Left kidney (tissue), 8 donors: ENCODE data around the gene PLXDC1. TPM values are rescaled to one million over a fixed set of nuclear protein-coding genes. Genes with fewer than 3 reads are reported as not detected.

Experiments
- DNase-seq: peaks from one replicate; pipeline ENCODE4 v3.0.0-alpha.2; 2013
- long read RNA-seq, 8 donors: transcript quantifications; one replicate each; lab custom pipeline, GENCODE V29; 2026
- polyA plus RNA-seq: library from polyadenylated mRNA; unstranded; fragments of 120-200 nt; gene quantifications from one replicate; pipeline ENCODE4 v1.2.1, GENCODE V29; 2013; ENCODE audit not compliant: insufficient read length

The PLXDC1 gene
- polyA plus RNA-seq: 5.9 TPM
- long read RNA-seq, donor 1: 0 reads
- long read RNA-seq, donor 2: 0 reads
- long read RNA-seq, donor 3: 0 reads
- long read RNA-seq, donor 4, partial matches to known transcripts: 1,433 of 1,674 reads
- long read RNA-seq, donor 4, other reads (novel, unspliced or antisense): 241 of 1,674 reads
- long read RNA-seq, donor 5: 0 reads
- long read RNA-seq, donor 6, full-length matches to known transcripts: 1 of 1 reads
- long read RNA-seq, donor 6, partial matches to known transcripts: 0 of 1 reads
- long read RNA-seq, donor 6, other reads (novel, unspliced or antisense): 0 of 1 reads
- long read RNA-seq, donor 7, partial matches to known transcripts: 6,999 of 7,136 reads
- long read RNA-seq, donor 7, other reads (novel, unspliced or antisense): 137 of 7,136 reads
- long read RNA-seq, donor 8: 0 reads

DNA sequence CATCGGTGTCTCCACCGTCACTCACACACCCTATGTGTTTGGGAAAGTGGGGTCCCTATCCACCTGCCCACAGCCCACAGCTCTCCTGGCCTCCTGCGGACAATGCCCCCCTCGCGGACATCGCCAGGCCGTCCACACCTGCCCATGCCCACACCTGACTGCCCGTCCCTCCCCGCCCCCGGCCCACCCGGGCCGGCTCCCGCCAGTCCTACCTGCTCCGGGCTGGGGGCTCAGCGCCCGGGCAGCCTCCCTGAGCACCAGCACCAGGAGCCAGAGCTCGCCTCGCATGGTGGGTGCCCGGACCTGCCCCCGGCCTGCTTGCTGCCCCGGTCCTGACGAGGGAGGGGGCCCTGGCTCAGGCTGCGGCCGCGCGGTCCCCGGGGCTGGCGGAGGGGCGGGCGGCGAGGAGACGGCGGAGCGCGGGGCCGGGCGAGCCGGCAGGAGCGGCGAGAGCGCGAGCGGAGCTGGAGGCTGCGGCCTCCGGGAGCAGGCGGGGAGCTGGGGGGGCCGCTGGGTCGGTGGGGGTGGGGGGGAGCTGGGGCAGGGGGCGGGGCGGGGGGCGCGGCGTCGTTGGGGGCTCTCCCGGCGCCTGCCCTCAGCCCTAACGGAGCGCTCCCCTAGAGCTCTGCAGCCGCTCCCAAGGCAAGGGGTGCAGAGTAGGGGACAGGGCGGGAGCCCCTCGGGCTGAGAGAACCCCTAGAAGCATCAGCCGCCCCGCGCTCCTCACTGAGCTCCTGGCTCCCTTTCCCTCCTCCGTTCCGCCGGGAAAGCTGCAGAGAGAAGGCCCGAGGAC is at the start of gene PLXDC1:
Gene PLXDC1, minus strand, starts transcription at position 488 of the 793 bp plus-strand sequence. Its CDS starts 200 bp downstream, at position 288.
- no peak for DNase-seq

DNA sequence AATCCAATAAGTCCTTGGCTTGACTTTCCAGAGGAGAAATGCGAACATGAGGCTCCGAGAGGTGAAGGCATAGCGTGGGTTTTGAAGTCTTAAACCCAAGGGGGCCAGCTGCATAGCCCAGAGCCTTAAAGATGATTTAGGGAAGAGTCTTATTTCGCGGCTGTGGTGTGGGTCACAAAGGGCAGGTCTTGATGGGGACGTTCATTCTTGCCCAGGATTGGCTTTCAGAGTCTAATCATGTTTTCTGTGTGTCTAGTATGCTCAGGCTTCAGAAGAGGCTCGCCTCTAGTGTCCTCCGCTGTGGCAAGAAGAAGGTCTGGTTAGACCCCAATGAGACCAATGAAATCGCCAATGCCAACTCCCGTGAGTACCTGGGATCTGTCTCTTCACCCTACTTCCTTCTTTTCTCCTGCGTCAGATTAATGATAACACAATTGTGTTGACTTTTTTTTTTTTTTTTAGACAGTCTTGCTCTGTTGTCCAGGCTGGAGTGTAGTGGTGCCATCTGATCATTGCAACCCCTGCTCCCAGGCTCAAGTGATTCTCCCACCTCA is 49.6 kb upstream of the PLXDC1 start:
- no peak for DNase-seq

DNA sequence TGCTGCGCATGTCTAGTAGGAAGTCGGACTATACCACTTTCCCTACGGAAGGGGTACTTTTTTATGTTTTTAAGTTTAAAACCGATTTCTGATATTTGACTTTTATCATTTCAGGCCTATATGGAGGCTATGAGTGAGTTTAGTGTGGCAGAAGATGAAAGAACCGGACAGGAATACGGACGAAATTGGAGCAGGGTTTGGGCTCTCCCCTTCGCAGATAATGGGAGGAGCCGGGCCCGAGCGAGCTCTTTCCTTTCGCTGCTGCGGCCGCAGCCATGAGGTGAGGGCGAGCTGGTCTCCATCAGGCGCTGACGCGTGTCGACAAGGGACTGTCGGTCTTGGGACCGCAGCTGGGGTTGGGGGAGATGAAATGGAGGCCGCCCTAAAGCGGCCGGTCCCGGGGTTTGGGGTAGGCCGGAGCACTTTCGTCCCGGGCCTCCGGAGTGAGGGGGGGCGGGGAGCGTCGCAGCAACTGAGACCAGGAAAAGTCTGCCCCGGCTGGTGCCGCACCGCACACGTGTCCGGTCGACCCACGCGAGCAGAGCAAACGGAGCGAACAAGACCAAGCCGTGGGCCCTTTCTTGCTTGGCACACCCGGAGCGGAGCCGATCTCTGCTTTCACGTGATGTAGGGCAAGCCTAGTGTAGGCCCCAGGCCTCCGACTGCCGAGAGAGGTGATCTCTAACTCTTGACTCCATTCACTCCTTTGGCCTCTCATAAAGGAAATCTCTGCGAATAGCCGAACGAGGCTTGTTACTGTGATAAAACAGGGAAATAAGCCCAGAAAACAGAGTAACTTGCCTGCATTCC is 48.8 kb upstream of the PLXDC1 start, which contains the start of gene RPL19:
Gene RPL19, plus strand, starts transcription at position 214 of the 810 bp plus-strand sequence. Its CDS starts 62 bp downstream, at position 276.
- DNase-seq: no peak

DNA sequence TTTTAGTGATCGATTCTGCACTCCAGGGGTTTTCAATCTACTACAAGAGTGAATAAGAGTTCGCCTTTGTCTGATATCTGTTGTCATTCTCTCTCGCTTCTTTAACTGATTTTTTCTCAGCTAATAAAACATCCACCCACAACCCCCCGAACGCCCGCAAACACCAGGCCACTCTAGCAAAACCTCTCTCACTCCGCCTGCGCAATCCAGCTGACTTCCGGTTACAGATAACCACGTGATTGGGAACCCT is 48.3 kb upstream of the PLXDC1 start:
- peak; percentile 93 for DNase-seq

DNA sequence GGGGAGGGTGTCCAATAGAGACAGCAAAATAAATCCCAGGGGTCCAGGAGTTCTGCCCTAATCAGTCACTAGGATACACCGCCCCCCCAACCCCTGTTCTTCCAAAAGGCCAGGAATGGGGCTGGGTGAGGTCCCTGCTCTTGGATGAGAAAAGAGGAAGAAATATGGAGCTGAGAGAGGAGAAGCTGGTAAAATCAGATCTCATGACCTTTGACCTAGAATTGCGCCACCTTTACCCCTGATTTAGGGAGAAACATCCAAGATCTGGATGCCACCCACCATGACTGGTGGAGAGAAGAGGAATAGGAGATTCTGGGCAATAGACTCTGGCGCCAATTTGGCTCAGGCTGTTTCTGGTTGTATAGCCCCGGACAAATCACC is 46.7 kb upstream of the PLXDC1 start:
- no peak for DNase-seq

DNA sequence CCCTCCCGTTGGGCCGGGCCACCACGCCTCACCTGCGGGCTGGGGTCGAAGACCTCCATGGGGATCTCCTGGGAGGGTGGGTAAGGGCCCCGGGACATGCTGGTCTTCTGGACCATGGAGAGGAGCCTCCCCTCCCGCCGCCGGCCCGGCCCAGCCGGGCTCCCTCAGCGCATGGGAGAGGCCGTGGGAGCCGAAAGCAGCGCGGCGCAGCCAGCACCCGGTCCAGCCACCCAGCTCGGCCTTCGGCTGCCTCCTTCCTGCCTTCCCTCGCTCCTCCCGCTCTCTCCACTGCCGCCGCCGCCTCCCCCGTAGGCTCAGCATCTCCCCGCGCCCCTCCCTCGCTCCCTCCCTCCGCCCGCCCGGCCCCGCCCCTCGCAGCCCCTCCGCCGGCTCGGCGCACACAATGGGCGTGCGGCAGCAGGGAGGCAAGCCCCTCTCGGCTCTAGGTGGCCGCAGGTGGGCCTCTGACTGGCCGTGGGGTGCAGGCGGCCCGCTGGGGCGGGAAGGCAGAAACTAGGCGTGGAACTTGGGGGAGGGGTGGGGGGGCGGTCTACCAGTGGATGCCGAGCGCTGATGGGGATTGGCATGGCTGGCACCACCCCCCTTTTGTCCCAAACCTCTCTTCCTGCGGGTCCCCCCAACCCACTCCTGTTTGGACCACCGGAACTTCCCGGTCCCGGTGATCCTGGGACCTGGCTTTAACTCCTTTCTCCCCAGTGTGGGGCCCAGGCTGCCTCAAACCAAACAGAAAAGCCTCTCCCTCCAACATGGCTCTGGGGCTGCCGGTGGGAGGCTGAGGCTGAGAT is 46.1 kb upstream of the PLXDC1 start, which contains the start of gene CACNB1:
Gene CACNB1, minus strand, starts transcription at position 290 of the 806 bp plus-strand sequence. Its CDS starts 174 bp downstream, at position 116.
- peak; percentile 84 for DNase-seq

DNA sequence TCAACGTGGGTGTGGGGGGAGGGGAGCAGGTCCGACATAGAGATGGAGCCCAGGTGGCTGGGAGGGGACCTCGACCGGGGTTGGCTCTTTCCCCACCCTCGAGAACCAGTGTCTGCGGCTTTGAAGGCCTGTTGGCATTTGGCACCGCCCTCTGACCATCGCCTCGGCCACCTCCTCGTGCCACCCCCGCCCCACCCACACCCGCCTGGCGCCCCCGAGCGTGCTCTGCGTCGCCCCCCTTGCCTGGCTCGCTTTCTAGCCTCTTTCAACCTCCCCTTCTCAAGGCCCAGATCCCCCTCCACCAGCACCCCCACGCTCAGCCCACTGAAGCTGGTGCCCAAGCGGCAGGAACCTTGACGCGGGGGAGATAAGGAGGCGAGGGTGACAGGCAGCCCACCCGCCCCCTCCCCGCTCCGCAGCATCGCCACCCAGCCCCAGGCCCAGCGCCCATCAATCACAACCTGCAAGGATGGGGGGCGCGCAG is 45.4 kb upstream of the PLXDC1 start:
- no peak for DNase-seq

DNA sequence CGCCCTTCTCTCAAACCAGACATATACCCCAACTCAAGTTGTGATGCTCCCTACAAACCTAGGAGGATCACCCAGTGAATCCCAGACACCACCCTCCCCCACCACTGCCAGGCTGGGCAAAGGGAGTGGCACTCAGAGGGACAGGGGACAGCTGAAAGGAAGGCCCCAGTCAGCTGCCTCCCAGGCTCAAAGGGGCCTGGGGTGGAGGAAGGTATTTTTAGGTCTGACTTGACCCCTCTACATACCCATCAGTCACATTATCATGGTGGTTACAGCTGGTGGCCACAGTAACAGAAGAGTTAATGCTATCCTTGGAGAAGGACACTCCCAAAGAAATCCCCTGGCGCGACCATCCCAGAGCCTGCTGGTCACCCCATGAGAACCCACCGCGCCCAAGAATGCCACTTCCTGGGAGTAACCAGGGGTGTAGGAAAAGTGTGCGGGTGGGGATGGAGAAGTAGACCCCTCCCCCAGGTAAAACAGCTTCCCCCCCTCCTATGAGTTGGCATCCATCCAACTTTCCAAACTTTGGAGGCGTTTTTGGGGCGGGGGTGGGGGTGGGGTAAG is 44.9 kb upstream of the PLXDC1 start:
- no peak for DNase-seq

DNA sequence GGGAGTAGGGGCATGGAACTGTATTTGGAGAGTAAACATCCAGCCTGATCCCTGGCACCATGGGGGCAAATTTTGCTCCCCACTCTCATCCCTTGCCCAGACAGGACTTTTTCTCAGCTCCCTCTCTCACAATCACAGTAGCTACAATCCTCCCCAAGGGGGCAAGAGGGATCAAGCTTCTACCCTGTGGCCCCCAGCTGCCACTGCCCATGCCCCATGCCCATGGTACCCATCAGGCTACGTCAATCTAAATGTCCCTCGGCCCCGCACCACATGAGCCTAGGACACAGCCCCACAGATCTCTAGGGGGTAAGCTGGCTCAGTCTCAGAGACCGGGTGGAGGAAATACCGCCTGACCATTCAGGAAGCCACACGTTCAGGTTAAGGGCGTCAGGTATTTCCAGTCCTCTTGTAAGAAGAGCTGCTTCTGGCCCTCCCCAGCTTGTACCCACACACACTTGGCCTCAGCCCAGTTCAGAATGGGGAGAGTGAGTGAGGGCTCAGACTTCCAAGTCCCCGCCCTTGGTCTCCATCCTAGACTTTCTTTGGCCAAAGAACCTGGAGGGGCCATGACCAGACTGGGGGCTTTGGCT is 44.2 kb upstream of the PLXDC1 start:
- DNase-seq: no peak

DNA sequence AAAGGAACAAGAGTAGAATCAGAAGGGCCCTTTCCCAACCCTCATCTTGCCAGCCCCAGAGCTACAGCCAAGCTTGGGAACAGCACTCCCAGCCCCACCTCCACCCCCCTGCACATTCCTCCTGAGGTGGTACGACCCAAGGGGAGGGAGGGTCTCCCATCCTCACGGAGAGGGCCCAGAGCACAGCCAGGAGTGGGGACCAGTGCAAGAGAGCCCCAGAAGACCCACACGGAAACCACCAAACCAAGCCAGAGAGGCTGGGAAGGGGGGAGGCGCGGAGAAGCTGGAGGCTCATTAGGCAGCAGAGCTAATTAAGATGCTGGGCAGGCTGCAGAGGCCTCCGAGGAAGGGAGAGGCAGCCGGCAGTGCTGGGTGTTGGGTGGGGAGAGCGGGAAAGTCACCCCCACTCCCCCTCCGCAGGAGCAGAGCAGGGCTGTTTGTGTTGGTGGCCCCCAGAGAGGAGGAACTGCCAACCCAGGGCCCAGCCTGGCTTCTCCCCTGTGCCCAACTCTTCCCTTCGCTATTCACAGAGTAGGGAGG is 43.6 kb upstream of the PLXDC1 start:
- no peak for DNase-seq

DNA sequence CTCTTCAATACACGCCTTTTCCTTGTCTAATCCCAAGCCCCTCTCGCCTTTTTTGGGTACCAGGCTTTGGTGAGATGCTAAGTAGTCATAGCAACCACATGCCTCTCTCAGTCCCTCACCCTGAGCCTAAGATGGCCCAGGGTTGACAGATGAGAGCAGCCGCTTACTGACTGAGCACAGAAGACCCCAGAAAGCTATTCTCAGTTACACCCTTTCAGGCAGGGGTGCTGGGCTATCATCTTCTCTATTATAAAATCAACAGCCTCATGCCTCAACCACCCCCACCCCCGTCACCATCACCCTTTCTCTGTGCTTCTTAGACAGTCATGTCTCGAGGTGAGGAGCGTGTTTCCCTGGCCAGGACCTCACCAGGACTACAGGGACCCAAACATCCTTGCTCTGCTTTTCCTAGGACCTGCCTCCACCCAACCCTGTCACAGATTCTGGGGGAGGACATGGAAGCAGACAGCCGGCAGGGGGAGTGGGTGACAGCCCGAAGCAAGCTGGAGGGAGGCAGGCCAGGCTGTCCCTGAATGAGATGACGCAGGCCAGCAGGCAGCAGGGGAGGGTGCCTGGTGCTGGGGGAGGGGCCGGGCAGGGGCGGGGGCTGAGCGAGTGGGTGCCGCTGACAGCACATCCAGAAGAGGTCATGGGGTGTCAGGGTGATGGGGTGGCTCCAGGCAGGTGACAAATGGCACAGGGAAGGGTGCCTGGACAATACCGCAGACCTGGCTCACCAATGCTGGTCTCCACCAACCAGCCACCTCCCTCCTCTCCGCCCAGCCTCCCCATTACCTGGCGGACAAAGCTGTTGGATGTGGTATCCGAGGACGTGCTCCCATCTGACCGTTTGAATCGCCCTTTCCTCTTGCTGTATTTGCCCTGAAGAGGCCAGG is 42.9 kb upstream of the PLXDC1 start:
- DNase-seq: no peak

DNA sequence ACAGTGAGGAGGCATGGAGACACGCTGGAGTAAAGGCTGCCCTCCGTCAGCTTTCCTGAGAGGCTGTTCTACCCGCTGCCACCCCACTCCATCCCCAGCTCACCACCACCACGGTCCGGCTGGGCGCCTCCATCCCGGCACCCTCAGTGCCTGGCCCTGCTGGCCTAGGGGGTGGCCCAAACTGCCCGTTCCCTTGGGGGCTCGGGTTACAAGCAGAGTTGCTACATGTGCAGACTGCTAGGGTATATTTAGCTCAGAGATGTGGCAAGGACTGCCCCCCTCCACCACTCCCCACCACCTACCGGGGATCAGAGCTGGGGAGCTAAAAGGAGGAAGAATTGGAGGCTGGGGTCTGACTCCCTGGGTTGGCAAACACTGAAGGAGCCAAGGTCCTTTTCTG is 41.9 kb upstream of the PLXDC1 start:
- no peak for DNase-seq

DNA sequence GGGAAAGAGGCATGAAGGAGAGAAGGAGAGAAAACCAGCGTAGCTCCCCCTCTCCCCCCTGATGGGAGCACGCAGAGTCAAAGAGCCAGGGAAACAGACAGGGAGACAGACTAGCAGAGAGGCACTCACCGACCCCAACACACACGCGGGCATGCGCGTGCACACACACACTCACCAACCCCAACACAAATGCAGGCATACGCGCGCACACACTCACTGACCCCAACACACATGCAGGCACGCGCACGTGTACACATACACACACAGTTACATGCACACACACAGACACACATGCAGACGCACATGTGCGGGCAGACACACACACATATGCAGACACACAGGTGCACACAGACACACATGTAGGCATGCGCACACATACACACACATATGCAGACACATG is 41.5 kb upstream of the PLXDC1 start:
- no peak for DNase-seq

DNA sequence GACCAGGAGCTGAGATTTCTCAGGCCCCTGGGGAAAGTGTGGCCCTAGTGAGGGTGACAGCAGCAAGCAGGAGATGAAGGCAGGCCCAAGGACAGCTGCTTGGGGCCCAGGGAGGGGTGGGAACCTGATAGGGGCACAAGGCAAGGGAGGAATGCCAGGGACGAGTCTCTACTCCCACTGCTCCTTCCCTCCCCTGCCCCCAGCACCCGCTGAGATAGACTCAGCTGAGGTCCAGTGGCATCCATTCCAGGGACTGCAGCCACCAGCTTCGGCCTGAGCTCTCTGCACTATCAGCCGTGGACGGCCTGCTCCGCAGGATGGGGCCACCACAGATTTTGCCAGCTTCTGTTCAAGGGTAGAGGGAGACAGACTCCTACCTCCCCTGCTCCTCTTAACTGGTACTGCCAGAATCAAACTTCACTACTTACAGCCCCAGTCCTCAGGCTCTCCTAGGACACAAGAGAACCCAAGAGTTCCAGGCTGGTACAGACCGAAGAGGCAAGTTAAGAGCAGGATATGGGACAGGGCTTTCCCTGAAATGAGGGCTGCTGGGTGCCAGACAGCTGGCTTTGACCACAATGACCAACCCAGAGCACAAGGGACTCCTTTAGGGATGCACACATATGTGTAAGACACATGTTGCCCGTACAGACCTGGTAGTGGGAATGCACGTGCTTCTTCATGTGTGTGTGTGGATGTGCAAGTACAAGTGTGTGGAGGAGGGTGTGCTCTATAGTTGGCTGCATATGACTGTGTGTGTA is 40.5 kb upstream of the PLXDC1 start:
- DNase-seq: no peak

DNA sequence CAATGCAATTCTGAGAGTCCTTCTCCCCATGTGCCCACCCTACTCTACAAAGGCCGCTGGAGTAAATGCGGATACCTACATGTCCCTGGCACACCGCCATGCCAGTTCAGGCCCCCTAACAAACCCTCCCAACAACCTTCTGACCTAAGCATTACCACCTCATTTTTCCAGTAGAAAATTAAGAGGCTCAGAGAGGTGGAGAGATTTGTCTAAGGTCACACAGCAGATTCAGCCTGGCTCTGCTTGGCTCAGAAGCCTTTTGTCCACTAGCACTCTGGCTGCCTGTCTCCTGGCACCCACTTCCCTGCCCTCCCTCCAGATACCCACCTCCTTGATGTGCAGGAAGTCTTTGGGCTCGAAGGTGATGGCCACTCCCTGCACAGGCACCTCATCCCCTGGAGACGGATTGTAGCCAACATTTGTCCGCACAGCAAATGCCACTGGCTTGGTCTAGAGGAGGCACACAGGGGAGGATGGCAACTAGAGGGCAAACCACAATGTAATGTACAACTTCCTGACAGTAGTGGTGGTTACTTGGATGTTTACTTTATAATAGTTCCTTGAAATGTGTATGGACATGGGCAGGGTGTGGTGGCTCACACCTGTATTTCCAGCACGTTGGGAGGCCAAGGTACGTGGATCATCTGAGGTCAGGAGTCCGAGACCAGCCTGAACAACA is 35.9 kb upstream of the PLXDC1 start:
- no peak for DNase-seq

DNA sequence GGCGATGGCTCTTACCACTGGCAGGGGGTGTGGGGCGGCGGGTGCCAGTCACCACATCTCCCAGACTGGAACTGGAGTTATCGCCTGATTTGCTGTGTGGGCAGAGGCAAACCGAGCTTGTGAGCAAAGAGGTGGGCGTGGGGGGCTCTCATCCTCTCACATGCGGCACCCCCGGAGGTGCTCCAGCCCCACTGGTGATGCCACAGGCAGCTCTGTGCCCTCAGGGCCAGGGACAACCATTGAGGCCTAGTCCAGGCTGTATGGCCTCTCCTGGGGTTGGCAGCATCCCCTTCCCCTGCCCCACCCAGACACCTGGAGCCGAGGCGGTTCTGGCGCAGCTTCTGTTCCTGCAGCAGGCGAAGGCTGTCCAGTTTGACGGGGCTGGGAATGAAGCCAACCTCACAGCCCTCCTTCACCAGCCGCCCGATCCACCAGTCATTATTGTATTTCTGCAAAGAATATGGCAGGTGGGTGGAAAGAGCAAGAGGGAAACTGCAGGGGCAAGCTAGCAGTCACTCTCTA is 35.1 kb upstream of the PLXDC1 start:
- no peak for DNase-seq

DNA sequence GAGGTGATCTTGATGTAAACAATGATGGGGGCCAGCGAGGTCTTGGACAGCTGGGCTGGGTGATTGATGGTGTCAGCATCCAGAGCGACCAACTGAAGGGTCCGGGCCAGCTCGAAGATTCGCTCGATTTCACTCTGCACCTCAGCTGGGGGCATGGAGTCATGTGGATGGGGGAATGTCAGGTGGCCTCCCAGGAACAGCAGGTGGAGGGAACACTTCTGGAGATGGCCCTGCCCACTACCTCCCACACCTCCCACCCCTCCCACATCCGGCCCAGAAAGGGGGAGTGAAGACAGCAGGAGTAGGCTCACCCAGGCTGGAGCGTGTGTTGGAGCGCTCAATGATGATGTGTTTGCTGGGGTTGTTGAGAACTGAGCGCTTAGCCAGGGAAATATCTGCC is 32.3 kb upstream of the PLXDC1 start:
- DNase-seq: no peak
